Esophagus muscularis mucosa (tissue), 3 donors: ENCODE results near the gene DAB2IP.

Source experiments
- CTCF ChIP-seq, 3 experiments: fragments of 200-600 bp in 2 of 3; fragments of 450-650 bp in 1 of 3; sonication (generic) in 2 of 3; IDR thresholded peaks; one replicate each; pipeline ENCODE4 v1.5.1; 2017 to 2019; ENCODE audit warnings: antibody characterized with exemption in 3 of 3, mild to moderate bottlenecking in 2 of 3, moderate library complexity in 1 of 3
- POLR2A ChIP-seq: fragments of 450-650 bp; IDR thresholded peaks from one replicate; pipeline ENCODE4 v1.6.1; 2017; ENCODE audit warnings: antibody characterized with exemption, moderate library complexity, mild to moderate bottlenecking, low read depth

GRCh38 chr9:121607434-121608167 lies 43.8 kb upstream of the DAB2IP start:
- TF ChIP-seq CTCF (IDR thresholded peaks at IDR 0.05), result no peak
- no peak for TF ChIP-seq POLR2A
